AG04450 (cell line): ENCODE results near the gene SERPINH1. TPM values are rescaled to one million over a fixed set of nuclear protein-coding genes. Genes with fewer than 3 reads are reported as not detected.

Experiments used
- CTCF ChIA-PET: fragments of 300-600, 350-600 bp; formaldehyde crosslinking; extraction: SDS; loops from one replicate; lab custom pipeline; 2022; ENCODE audit warnings: antibody characterized with exemption, inconsistent platforms; lab: Charles Lee
- POLR2A ChIA-PET: fragments of 350-600 bp; formaldehyde crosslinking; extraction: SDS; loops from one replicate; lab custom pipeline; 2021; ENCODE audit warnings: antibody characterized with exemption, inconsistent platforms; lab: Yijun Ruan, JAX
- DNase-seq: peaks from one replicate; pipeline ENCODE4 v3.0.0-alpha.2; 2011; ENCODE audit warnings: low read depth, low spot score
- H3K27ac ChIP-seq: one replicate; pipeline ENCODE4 v1.5.1; 2012; ENCODE audit warnings: low read depth, low read length, control low read depth
- H3K27me3 ChIP-seq: one replicate; pipeline ENCODE4 v1.6.0; 2012; ENCODE audit warnings: low read length; ENCODE audit not compliant: control insufficient read depth, insufficient read depth
- H3K4me3 ChIP-seq: 2 replicates; pipeline ENCODE4 v1.5.1; 2011; ENCODE audit warnings: mild to moderate bottlenecking, low read depth, low read length, control low read depth
- H3K9me3 ChIP-seq: 2 replicates; pipeline ENCODE4 v1.5.1; 2012; ENCODE audit warnings: low read length; ENCODE audit not compliant: control insufficient read depth, insufficient read depth
- polyA plus RNA-seq: library from polyadenylated mRNA; depleted of rRNA; stranded (reverse); fragments of >200 nt; gene quantifications from 2 replicates; pipeline ENCODE4 v1.2.3, GENCODE V29; 2011
- TF ChIP-seq, protein P1 (sequence below): IDR thresholded peaks from 2 replicates; pipeline ENCODE4 v1.5.1; 2011; ENCODE audit warnings: low read depth, low read length, control low read depth, inconsistent platforms

Gene SERPINH1
- polyA plus RNA-seq, 1 experiment: 881 TPM

DNA sequence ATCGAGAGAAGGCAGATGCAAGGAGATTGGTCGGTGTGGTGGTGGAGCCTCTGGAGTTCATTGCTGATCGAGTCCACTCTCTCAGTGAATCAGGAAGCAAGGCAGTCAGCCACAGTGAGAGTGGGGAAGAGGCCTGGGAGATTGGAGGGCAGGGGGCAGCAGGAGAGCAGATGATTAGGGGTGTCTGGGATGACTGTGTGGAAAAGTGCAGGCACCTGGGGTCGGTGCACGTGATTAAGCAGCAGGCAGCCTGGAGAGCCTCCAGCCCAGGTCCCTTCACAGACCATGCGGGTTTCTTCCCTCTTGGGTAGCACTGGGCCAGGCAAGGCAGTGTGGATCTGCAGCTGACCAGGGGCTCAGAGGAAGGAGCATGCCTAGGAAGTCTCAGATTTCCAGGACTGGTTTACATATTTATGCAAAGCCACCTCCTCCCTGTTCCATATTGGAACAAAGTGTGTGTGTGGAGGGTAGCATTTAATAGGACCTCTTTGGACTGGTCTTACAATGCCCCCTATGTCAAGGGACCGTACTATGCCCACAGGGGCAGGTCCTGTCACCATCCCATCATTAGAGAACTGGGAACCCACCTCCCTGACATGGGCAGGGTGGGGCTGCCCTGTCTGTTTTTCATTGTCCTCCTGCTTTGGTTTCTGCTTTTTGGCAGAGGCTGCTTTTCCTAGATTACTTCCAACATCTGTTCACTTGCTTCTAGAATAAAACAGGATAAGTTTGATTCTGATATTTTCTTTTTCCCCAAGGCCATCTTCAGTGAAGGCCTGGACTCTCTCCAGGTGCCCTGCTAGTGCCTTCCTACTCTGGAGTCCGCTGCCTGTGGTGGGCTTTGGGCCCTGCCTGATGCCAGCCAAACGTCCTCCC, 22.4 kb upstream of the SERPINH1 start:
- POLR2A ChIA-PET: no interaction called here
- Histone ChIP-seq H3K27me3 (peaks cover 3% of the 10 kb centered on the region), H3K27ac (no peak overlapping the region), H3K9me3 (no peaks in the 10 kb centered on the region), H3K4me3 (no peak overlapping the region)
- TF ChIP-seq, protein P1, sequence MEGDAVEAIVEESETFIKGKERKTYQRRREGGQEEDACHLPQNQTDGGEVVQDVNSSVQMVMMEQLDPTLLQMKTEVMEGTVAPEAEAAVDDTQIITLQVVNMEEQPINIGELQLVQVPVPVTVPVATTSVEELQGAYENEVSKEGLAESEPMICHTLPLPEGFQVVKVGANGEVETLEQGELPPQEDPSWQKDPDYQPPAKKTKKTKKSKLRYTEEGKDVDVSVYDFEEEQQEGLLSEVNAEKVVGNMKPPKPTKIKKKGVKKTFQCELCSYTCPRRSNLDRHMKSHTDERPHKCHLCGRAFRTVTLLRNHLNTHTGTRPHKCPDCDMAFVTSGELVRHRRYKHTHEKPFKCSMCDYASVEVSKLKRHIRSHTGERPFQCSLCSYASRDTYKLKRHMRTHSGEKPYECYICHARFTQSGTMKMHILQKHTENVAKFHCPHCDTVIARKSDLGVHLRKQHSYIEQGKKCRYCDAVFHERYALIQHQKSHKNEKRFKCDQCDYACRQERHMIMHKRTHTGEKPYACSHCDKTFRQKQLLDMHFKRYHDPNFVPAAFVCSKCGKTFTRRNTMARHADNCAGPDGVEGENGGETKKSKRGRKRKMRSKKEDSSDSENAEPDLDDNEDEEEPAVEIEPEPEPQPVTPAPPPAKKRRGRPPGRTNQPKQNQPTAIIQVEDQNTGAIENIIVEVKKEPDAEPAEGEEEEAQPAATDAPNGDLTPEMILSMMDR: no peak
- no peak for DNase-seq
- CTCF ChIA-PET: interaction anchor here (0.7 kb wide), 1 partner anchor 95 kb away, joined by 7 read pairs; no protein-coding TSS in a partner anchor

DNA sequence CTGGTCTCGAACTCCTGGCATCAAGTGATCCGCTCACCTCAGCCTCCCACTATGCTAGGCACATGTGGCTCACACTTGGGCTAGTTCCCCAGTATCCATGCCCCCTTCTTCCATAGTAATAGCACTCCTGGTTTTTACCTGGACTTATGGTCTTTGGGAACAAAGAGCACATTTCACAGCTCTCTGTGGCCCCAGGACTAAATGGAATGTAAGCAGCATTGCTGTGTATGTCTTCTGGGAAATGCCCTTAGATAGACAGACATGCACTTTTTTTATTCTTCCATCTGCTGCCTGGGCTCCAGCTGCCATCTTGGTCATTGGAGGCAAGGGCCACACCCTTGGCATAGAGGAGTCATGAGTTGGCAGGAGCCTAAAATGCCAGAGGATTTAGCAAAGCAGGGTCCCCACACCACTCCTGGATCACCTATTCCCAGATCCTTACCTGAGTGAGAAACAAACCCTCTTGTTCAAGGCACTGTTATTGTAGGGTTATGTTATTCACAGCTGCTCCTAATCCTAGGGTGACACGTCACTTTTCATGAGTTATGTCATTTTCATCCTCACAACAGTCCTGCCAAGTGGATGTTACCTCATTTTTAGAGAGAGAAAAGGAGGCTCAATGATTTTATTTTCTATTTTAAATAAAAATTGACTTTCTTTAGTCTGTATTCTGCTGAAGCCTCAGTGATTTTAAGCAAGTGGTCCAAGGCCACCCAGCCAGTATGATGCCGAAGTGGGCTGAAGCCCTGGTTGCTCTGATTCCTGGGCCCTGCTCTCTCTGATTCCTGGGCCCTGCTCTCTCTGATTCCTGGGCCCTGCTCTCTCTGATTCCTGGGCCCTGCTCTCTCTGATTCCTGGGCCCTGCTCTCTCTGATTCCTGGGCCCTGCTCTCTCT, 20.6 kb upstream of the SERPINH1 start:
- TF ChIP-seq, protein P1: no peak
- Histone ChIP-seq H3K9me3 (no peaks in the 10 kb centered on the region), H3K4me3 (no peak overlapping the region), H3K27ac (no peak overlapping the region), H3K27me3 (peaks cover 3% of the 10 kb centered on the region)
- no peak for DNase-seq
- POLR2A ChIA-PET: interaction anchor here (1.2 kb wide), 1 partner anchor 29 kb away, joined by 5 read pairs; no protein-coding TSS in a partner anchor
- CTCF ChIA-PET: interaction anchor here (0.7 to 1.0 kb wide), 2 partner anchors 9 to 152 kb away, joined by 3 to 5 read pairs; no protein-coding TSS in a partner anchor

DNA sequence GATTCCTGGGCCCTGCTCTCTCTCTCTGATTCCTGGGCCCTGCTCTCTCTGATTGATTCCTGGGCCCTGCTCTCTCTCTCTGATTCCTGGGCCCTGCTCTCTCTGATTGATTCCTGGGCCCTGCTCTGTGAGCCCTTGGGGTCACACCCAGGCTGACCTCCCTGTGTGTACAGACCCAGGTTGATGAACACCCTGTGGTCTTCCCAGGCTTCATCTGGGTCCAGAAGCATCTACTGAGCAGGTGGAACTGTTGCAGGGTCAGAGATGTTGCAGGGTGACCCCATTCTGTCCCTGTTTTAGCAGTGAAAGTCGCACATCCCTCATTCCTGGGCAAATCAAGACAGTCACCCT, 20.0 kb upstream of the SERPINH1 start:
- TF ChIP-seq, protein P1: no peak
- H3K27me3 ChIP-seq: peaks cover 3% of the 10 kb centered on the region
- H3K4me3 ChIP-seq: no peak overlapping the region
- ChIA-PET CTCF (interaction anchor here (1.0 kb wide), 1 partner anchor 9 kb away, joined by 3 read pairs; no protein-coding TSS in a partner anchor), POLR2A (interaction anchor here (1.3 kb wide), 1 partner anchor 12 kb away, joined by 5 read pairs; no protein-coding TSS in a partner anchor)
- H3K27ac ChIP-seq: no peak overlapping the region
- no peaks in the 10 kb centered on the region for H3K9me3 ChIP-seq
- DNase-seq: no peak

DNA sequence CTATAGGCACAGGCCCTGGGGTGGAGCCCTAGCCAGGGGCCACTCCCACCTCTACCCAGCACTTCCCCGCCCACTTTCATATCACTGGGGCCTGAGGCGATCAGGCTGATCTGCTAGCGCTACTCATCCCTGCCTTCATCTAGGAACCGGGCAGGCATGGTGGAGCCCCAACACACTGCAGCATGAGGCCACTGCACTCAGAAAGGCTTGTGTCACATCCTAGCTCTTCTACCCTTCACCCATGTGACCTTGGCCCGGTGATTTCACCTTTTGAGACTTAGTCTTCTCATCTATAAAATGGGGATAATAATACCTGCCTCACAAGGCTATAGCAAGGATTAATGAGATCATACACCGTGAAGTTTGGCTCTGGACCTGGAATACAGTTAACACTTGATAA, 18.2 kb upstream of the SERPINH1 start:
- Histone ChIP-seq H3K27ac (no peak overlapping the region), H3K4me3 (no peak overlapping the region), H3K9me3 (no peaks in the 10 kb centered on the region), H3K27me3 (peaks cover 3% of the 10 kb centered on the region)
- ChIA-PET POLR2A (interaction anchor here (1.0 kb wide), 1 partner anchor 18 kb away, joined by 3 read pairs; the partner anchor contains the start of gene SERPINH1), CTCF (interaction anchor here (1.1 to 1.3 kb wide), 2 partner anchors 18 to 31 kb away, joined by 3 to 5 read pairs; partner anchors contain the start of gene GDPD5)
- TF ChIP-seq, protein P1: no peak
- no peak for DNase-seq
